Chondrocyte (in vitro differentiated cells): ENCODE measurements around the gene QSOX2. TPM values are rescaled to one million over a fixed set of nuclear protein-coding genes. Genes with fewer than 3 reads are reported as not detected.

Source experiments
- DNase-seq: peaks from one replicate; pipeline ENCODE4 v3.0.0; 2021; ENCODE audit warnings: mixed read lengths, low spot score
- H3K27ac Mint-ChIP-seq: one replicate; pipeline ENCODE4 v1.8.0; 2021; ENCODE audit warnings: mild to moderate bottlenecking, moderate library complexity, mixed read lengths; ENCODE audit not compliant: unreplicated experiment
- H3K27me3 Mint-ChIP-seq: 2 replicates; pipeline ENCODE4 v1.8.0; 2021; ENCODE audit warnings: low read depth, mixed read lengths
- H3K36me3 Mint-ChIP-seq: 2 replicates; pipeline ENCODE4 v1.8.0; 2021; ENCODE audit warnings: low read depth, mixed read lengths
- H3K4me1 Mint-ChIP-seq: 2 replicates; pipeline ENCODE4 v1.8.0; 2021; ENCODE audit warnings: low read depth, mild to moderate bottlenecking, mixed read lengths
- H3K4me3 Mint-ChIP-seq: one replicate; pipeline ENCODE4 v1.8.0; 2021; ENCODE audit warnings: mild to moderate bottlenecking, moderate library complexity, mixed read lengths; ENCODE audit not compliant: unreplicated experiment
- H3K9me3 Mint-ChIP-seq: 2 replicates; pipeline ENCODE4 v1.8.0; 2021; ENCODE audit warnings: low read depth, mixed read lengths
- CTCF ChIP-seq: fragments of 200-600 bp; sonication (generic); IDR thresholded peaks from 2 replicates; pipeline ENCODE4 v1.5.0; 2021; ENCODE audit warnings: antibody characterized with exemption, mild to moderate bottlenecking, moderate library complexity
- total RNA-seq: library from RNA; stranded (reverse); gene quantifications from 3 replicates; pipeline ENCODE4 v1.2.1, GENCODE V29; 2021

The QSOX2 gene
- total RNA-seq, 1 donor from 2014 or later, result 14.3 TPM

DNA sequence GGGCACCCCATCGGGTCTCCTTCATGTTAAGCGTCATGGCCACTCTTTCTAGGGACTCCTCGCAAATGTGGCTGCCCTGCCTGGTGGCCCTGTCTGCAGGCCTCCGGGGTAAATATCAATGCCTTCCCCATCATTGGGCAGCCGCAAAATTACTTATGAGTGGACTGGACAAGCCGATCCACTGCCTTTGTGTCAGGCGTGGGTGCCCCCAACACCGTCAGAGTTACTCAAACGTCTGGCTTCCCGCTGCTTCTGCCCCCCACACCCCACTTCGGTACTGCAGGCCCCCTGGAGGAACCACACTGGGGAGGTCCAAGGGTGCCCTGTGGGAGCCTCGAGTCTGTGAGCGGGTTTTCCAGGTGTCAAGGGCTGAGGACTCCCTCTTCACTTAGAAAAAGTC, 44.4 kb downstream of the QSOX2 start:
- Mint-ChIP-seq H3K4me1 (no peaks in the 10 kb centered on the region), H3K4me3 (no peak overlapping the region), H3K9me3 (no peaks in the 10 kb centered on the region), H3K27ac (no peak overlapping the region), H3K36me3 (peaks cover 2% of the 10 kb centered on the region), H3K27me3 (peaks cover 38% of the 10 kb centered on the region)
- DNase-seq, result no peak
- no peak for TF ChIP-seq CTCF

DNA sequence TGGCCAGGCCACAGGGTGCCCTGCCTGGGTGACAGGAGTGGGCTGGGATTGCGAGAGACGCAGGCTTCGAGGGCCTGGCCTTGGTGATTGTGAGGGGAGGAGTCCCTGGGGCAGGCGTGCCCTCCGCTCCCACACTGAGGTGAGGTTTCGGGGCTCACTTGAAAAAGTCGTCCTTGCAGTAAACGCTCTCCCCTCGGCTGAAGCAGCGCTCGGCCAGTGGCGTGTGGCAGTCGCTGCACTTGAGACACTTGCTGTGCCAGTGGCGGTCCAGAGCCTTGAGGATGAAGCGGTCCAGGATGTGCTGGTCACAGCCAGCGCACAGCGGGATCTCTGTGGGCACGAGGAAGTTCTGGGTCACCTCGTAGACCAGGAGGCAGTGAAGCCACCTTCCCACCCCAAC, 45.2 kb downstream of the QSOX2 start:
- no peak overlapping the region for H3K4me3 Mint-ChIP-seq
- H3K36me3 Mint-ChIP-seq, result no peaks in the 10 kb centered on the region
- no peak for DNase-seq
- H3K4me1 Mint-ChIP-seq, result no peaks in the 10 kb centered on the region
- no peaks in the 10 kb centered on the region for H3K9me3 Mint-ChIP-seq
- H3K27ac Mint-ChIP-seq, result no peak overlapping the region
- peaks cover 42% of the 10 kb centered on the region for H3K27me3 Mint-ChIP-seq
- TF ChIP-seq CTCF, result no peak

GRCh38 chr9:136199391-136200288, 46.0 kb downstream of the QSOX2 start:
- Mint-ChIP-seq H3K4me3 (no peak overlapping the region), H3K36me3 (no peaks in the 10 kb centered on the region), H3K27ac (no peak overlapping the region), H3K9me3 (no peaks in the 10 kb centered on the region), H3K27me3 (peaks cover 47% of the 10 kb centered on the region), H3K4me1 (no peaks in the 10 kb centered on the region)
- TF ChIP-seq CTCF, result no peak
- no peak for DNase-seq

DNA sequence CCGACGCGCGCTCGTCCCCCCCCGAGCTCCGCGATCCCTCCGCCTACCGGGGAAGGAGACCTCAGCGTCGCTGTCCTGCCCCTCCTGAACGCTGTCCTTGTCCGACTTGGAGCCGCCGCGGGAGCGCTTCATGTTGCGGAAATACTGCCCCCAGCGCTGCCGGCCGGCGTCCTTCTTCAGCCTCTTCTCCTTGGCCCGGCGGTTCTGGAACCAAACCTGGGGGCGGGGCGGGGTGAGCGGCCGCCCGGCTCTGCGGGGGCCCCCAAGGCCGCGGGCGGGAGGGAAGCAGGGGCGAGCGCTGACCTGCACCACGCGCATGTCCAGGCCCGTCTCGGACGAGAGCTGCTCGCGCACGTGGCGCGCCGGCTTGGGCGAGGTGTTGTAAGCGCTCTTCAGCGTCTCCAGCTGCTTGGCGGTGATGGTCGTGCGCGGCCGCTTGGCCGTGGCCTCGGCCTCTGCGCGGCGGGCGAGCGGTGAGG, 47.0 kb downstream of the QSOX2 start:
- Mint-ChIP-seq H3K27ac (no peak overlapping the region), H3K9me3 (no peaks in the 10 kb centered on the region), H3K4me3 (no peak overlapping the region), H3K36me3 (no peaks in the 10 kb centered on the region), H3K27me3 (peaks cover 45% of the 10 kb centered on the region), H3K4me1 (no peaks in the 10 kb centered on the region)
- no peak for DNase-seq
- no peak for TF ChIP-seq CTCF

DNA sequence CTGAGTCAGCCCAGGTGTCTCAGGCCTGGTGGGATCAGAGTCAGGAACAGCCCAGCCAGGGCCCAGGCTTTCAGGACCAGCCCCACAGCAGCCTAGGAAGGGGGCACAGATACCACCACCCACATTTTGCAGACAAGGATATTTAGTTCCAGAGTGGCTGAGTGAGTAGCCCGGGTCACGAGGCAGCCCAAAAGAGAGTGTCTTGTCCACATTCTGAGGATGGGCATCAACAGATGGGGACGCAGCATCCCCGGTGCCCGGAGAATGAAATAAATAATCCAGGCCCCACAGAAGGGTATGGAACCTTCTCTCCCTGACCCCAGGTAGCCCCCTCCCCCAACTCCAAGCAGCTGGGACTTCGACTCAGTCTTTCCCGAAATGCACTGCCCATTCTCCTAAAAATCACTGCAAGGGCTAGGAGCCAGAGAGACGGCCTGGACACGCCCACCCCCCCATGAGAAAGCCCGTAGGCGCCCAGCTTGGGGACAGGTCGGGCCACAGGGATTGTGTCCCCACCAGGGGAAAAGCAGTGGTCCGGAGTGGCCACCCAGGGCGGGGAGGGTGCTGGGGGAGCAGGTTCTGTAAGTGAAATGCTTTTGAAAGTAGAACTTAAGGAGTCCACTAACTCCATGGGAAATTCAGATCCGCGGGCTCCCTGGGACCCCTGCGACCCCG, 47.5 kb downstream of the QSOX2 start:
- no peak for TF ChIP-seq CTCF
- Mint-ChIP-seq H3K9me3 (no peaks in the 10 kb centered on the region), H3K4me3 (no peak overlapping the region), H3K36me3 (no peaks in the 10 kb centered on the region), H3K4me1 (no peaks in the 10 kb centered on the region), H3K27me3 (peaks cover 41% of the 10 kb centered on the region), H3K27ac (no peak overlapping the region)
- DNase-seq, result no peak
